Upper lobe of right lung (tissue), 1 donor: ENCODE measurements around the gene PARP1. TPM values are rescaled to one million over a fixed set of nuclear protein-coding genes. Genes with fewer than 3 reads are reported as not detected.
"Not testable (repeated sequence)": the region's sequence is repeated elsewhere in the genome, so short reads cannot be mapped to it uniquely, and the experiment has no call there.

Experiments
- ATAC-seq: fragments of 200-7000 bp; cut with Tn5 transposase; one replicate; pipeline ENCODE4 v1.9.1; 2020; ENCODE audit warnings: mild to moderate bottlenecking, moderate library complexity
- DNase-seq: peaks from one replicate; pipeline ENCODE4 v3.0.0-alpha.2; 2020
- H3K27ac ChIP-seq: fragments of 200-600 bp; one replicate; pipeline ENCODE4 v1.8.0; 2022
- H3K27me3 ChIP-seq: fragments of 200-600 bp; one replicate; pipeline ENCODE4 v1.8.0; 2022; ENCODE audit warnings: mild to moderate bottlenecking
- H3K36me3 ChIP-seq: fragments of 200-600 bp; one replicate; pipeline ENCODE4 v1.8.0; 2022
- H3K4me1 ChIP-seq: fragments of 200-600 bp; one replicate; pipeline ENCODE4 v1.8.0; 2022
- H3K4me3 ChIP-seq: fragments of 200-600 bp; one replicate; pipeline ENCODE4 v1.8.0; 2022; ENCODE audit warnings: mild to moderate bottlenecking
- H3K9me3 ChIP-seq: fragments of 200-600 bp; one replicate; pipeline ENCODE4 v1.8.0; 2022
- CTCF ChIP-seq: fragments of 200-600 bp; IDR thresholded peaks from one replicate; pipeline ENCODE4 v1.8.0; 2022; ENCODE audit warnings: antibody characterized with exemption
- intact Hi-C: fragments of 100-400 bp; cut with DNase I; formaldehyde crosslinking; loops from one replicate; pipeline ENCODE4 v1.11.0; 2022
- total RNA-seq: library from RNA; stranded (reverse); fragmentation: NEBNext Ultra II Directional; extraction: Animal tissue kit (Norgen Biotek cat#: 25700); gene quantifications from one replicate; pipeline ENCODE4 v1.2.1, GENCODE V29; 2021
- donor health status: DM: no; HTN: yes; CAD: no; lungs with severe emphysema.

PARP1 gene
- total RNA-seq, 1 donor from 2014 or later = 64.6 TPM

DNA sequence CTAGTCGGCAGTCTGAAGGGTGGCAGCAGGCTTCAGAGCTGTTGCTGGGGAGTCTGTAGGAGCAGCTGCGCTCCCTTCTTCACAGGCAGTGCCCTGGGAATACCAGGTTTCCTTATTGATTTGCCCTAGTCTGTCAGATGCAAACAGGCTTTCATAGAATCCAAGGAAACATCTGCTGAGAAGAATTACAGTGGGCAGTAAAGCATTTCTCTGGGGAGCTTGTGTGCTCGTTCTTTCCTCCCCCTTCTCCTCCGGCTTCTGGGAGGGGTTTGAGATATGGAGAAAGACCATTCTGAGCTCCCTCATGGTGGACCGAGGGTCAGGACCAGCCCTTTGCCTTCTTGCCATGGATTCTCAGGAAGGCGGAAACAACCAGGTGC lies 25.4 kb upstream of the PARP1 start:
- DNase-seq (no peak), ATAC-seq (no peak)
- Histone ChIP-seq H3K9me3 (no peaks in the 10 kb centered on the region), H3K27me3 (no peaks in the 10 kb centered on the region), H3K27ac (no peak overlapping the region), H3K4me1 (no peaks in the 10 kb centered on the region), H3K4me3 (no peak overlapping the region), H3K36me3 (no peaks in the 10 kb centered on the region)
- intact Hi-C loops = no loop called here
- no peak for TF ChIP-seq CTCF

DNA sequence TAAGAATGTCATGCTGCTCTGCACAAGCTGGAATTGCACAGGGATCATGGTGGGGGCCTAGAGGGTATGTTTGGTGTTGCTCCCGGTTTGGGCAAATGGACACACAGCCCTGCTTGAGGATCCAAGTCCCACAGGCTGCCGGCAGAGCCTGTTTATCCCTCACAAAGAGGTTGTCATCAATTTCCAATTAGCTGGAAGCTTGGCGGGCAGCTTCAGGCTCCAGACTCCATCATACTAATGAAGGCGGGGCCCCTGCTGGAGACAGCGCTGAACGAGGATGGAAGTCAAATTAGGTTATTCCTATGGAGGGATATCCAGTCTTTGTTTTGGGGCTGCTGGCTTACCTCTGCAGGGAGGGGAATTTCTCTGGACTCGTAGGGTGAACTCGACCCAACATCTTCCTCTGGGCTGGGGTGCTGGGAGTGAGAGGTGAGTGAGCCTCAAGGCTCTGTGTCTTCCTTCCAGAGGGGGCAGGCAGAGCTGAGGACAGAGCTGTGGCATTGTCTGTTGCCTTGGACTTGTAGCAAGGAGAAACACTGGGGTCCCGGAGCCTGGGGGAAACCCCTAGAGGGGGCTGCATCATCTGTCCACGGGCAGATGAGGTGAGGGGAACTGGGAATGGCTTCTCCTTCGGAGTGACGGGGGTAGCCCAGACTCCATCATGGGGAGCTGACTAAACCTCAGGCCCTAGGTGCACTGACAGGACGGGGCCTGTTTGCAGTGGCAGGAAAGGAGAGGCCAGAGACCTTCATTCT lies 24.9 kb upstream of the PARP1 start:
- Histone ChIP-seq H3K9me3 (no peaks in the 10 kb centered on the region), H3K27ac (no peak overlapping the region), H3K4me3 (no peak overlapping the region), H3K27me3 (no peaks in the 10 kb centered on the region), H3K36me3 (no peaks in the 10 kb centered on the region), H3K4me1 (no peaks in the 10 kb centered on the region)
- no peak for TF ChIP-seq CTCF
- intact Hi-C loops = no loop called here
- DNase-seq (no peak), ATAC-seq (no peak)

DNA sequence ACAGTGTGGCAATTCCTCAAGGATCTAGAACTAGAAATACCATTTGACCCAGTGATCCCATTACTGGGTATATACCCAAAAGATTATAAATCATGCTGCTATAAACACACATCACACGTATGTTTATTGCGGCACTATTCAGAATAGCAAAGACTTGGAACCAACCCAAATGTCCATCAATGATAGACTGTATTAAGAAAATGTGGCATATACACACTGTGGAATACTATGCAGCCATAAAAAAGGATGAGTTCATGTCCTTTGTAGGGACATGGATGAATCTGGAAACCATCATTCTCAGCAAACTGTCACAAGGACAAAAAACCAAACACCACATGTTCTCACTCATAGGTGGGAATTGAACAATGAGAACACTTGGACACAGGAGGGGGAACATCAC lies 24.0 kb upstream of the PARP1 start:
- intact Hi-C loops = not testable (repeated sequence)

DNA sequence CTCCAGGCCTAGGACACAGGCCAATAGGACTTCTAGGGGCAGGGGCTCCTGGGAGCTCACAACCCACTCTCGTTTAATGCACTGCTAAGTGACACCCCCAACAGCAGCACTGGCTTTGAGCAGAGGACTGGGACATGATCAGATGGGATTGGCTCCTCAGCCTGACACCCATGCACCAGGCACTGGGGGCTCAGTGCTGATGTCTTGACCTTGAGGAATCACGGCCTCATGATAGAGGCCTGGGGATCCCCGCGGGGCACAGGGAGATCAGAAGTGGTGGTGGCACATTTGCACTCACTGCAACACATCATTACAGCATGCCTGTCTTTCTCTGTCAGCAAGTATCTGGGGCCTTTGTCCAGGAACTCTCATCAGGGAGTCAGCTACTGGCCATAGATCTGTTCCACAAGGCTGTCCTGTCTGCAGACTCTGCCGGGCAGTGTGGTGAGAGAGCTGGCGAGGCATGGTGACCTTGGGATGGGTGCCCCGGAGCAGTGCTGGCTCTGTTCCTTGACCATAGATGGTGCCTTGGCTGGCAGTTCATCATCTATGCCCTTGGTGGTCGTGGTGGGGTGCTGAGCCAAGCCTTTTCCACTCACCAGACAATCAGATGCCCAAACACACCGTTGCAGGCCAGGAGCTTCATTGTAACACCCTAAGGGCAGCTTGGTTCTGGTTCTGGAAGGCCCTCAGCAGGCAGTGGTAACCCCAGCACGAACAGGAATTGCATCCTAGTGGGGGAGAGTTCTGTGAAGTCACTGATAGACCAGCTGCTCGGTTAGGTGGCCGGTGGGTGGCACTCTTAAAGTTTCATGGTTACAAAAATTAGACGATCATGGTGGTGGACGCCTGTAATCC lies 22.2 kb upstream of the PARP1 start:
- Histone ChIP-seq H3K27me3 (no peaks in the 10 kb centered on the region), H3K4me3 (no peak overlapping the region), H3K4me1 (no peaks in the 10 kb centered on the region), H3K27ac (no peak overlapping the region), H3K9me3 (no peaks in the 10 kb centered on the region), H3K36me3 (no peaks in the 10 kb centered on the region)
- intact Hi-C loops = no loop called here
- no peak for TF ChIP-seq CTCF
- DNase-seq = no peak
- ATAC-seq = no peak

More for the DNA sequence above, 24.0 kb upstream of the PARP1 start:
- not testable (repeated sequence) for H3K27me3 ChIP-seq, H3K9me3 ChIP-seq, H3K27ac ChIP-seq, ATAC-seq, H3K4me3 ChIP-seq, H3K4me1 ChIP-seq, DNase-seq, H3K36me3 ChIP-seq

DNA sequence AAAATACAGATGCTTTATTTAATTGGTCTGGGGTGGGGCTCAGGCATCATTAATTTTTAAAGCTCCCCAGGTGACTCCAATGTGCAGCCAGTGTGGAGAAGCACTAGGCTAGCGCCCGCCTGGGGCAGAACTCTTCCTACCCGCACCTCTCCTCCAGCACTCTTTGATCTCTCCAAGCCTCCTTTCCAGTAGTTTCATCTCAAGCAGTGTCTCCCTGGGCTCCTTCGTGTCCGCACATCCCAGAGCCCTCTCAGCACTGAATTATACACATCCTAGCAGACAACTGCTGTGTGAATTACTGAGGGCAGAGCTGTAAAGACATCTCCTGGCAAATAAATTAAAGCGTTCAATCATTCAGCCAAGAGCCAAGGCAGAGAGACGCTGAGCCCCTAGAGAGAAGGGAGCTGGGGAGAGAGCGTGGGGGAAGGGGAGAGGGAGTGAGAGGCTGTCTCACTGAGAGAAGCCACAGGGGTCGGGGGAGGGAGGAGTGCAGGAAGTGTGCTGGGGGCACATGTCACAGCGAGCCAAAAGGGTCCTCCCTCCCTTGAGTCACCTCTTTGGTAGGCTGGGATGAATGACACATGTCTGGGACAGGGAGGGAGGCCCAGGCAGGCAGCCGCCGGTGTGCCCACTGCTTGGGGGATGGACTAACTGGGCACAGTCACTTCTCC lies 21.0 kb upstream of the PARP1 start:
- Histone ChIP-seq H3K9me3 (no peaks in the 10 kb centered on the region), H3K27ac (no peak overlapping the region), H3K4me1 (no peaks in the 10 kb centered on the region), H3K27me3 (no peaks in the 10 kb centered on the region), H3K4me3 (no peak overlapping the region), H3K36me3 (no peaks in the 10 kb centered on the region)
- TF ChIP-seq CTCF = no peak
- no peak for DNase-seq
- ATAC-seq = no peak
- intact Hi-C loops = no loop called here

DNA sequence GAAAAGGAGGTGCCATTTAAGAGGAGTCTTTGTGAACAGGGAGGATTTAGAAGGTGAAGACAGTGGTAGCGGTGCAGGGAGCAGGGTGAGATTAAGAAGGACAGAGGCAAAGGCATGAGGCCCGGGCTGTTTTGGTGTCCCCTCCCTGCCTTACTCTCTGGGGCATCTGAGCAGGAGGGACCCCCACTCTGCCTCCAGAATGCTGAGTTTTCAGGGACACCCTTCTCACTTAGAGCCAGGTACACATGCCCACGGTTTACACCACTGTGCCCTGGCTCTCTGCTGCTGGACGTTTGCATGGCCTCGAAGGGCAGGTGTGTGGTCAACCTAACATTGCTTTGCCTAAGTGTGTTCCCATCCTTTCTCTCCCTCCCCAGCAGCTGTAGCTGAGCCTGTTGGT lies 20.5 kb upstream of the PARP1 start:
- no peaks in the 10 kb centered on the region for H3K4me1 ChIP-seq
- intact Hi-C loops = no loop called here
- no peak overlapping the region for H3K27ac ChIP-seq
- no peaks in the 10 kb centered on the region for H3K36me3 ChIP-seq
- H3K27me3 ChIP-seq = no peaks in the 10 kb centered on the region
- no peak for DNase-seq
- TF ChIP-seq CTCF = no peak
- ATAC-seq = no peak
- H3K9me3 ChIP-seq = no peaks in the 10 kb centered on the region
- no peak overlapping the region for H3K4me3 ChIP-seq
